ENCODE data around the gene UHRF1. TPM values are rescaled to one million over a fixed set of nuclear protein-coding genes. Genes with fewer than 3 reads are reported as not detected.
A peak's percentile ranks its signal among the peaks of the same experiment; 100 is the strongest.

UHRF1 gene

GRCh38 chr19:5000120-5000611, 90.9 kb downstream of the UHRF1 start:
- no peak overlapping the region for H3K9ac ChIP-seq (ENCODE audit: low read depth, low read length)
- H3K4me2 ChIP-seq (ENCODE audit: low read length), result no peak overlapping the region
- H3K27me3 ChIP-seq (ENCODE audit: control insufficient read depth, insufficient read depth, low read length), result no peaks in the 10 kb centered on the region
- peaks cover 10% of the 10 kb centered on the region for H3K36me3 ChIP-seq (ENCODE audit: insufficient read depth, low read length)
- peaks cover 12% of the 10 kb centered on the region for H3K4me1 ChIP-seq (ENCODE audit: control insufficient read depth, insufficient read depth, low read length)
- no peak overlapping the region for H3K4me3 ChIP-seq (ENCODE audit: low read length)
- no peaks in the 10 kb centered on the region for H3K9me3 ChIP-seq (replicated peaks; ENCODE audit: low read length)

- Histone ChIP-seq H3K9ac (ENCODE audit: low read depth, low read length) (no peak overlapping the region), H3K36me3 (ENCODE audit: insufficient read depth, low read length) (peaks cover 7% of the 10 kb centered on the region), H3K4me1 (ENCODE audit: control insufficient read depth, insufficient read depth, low read length) (peaks cover 12% of the 10 kb centered on the region), H3K4me3 (ENCODE audit: low read length) (no peak overlapping the region), H3K9me3 (replicated peaks; ENCODE audit: low read length) (no peaks in the 10 kb centered on the region), H3K27me3 (ENCODE audit: control insufficient read depth, insufficient read depth, low read length) (no peaks in the 10 kb centered on the region), H3K4me2 (ENCODE audit: low read length) (no peak overlapping the region)
Observed at GRCh38 chr19:5001615-5002014, 92.3 kb downstream of the UHRF1 start.

GRCh38 chr19:5002143-5002542, 92.8 kb downstream of the UHRF1 start:
- Histone ChIP-seq H3K27me3 (ENCODE audit: control insufficient read depth, insufficient read depth, low read length) (no peaks in the 10 kb centered on the region), H3K4me2 (ENCODE audit: low read length) (peak overlapping the region; percentile 71), H3K9ac (ENCODE audit: low read depth, low read length) (no peak overlapping the region), H3K4me3 (ENCODE audit: low read length) (no peak overlapping the region), H3K36me3 (ENCODE audit: insufficient read depth, low read length) (peaks cover 7% of the 10 kb centered on the region), H3K9me3 (replicated peaks; ENCODE audit: low read length) (no peaks in the 10 kb centered on the region), H3K4me1 (ENCODE audit: control insufficient read depth, insufficient read depth, low read length) (peaks cover 12% of the 10 kb centered on the region)

- Histone ChIP-seq H3K9ac (ENCODE audit: low read depth, low read length) (no peak overlapping the region), H3K36me3 (ENCODE audit: insufficient read depth, low read length) (no peaks in the 10 kb centered on the region), H3K9me3 (replicated peaks; ENCODE audit: low read length) (no peaks in the 10 kb centered on the region), H3K27me3 (ENCODE audit: control insufficient read depth, insufficient read depth, low read length) (no peaks in the 10 kb centered on the region), H3K4me1 (ENCODE audit: control insufficient read depth, insufficient read depth, low read length) (peaks cover 12% of the 10 kb centered on the region), H3K4me3 (ENCODE audit: low read length) (no peak overlapping the region), H3K4me2 (ENCODE audit: low read length) (no peak overlapping the region)
Observed at GRCh38 chr19:5003781-5004180, 94.5 kb downstream of the UHRF1 start.

GRCh38 chr19:5005096-5005495, 95.8 kb downstream of the UHRF1 start:
- no peaks in the 10 kb centered on the region for H3K27me3 ChIP-seq (ENCODE audit: control insufficient read depth, insufficient read depth, low read length)
- no peak overlapping the region for H3K9ac ChIP-seq (ENCODE audit: low read depth, low read length)
- no peaks in the 10 kb centered on the region for H3K9me3 ChIP-seq (replicated peaks; ENCODE audit: low read length)
- no peaks in the 10 kb centered on the region for H3K36me3 ChIP-seq (ENCODE audit: insufficient read depth, low read length)
- peaks cover 12% of the 10 kb centered on the region for H3K4me1 ChIP-seq (ENCODE audit: control insufficient read depth, insufficient read depth, low read length)
- H3K4me3 ChIP-seq (ENCODE audit: low read length), result no peak overlapping the region
- H3K4me2 ChIP-seq (ENCODE audit: low read length), result no peak overlapping the region

- Histone ChIP-seq H3K9me3 (replicated peaks; ENCODE audit: low read length) (no peaks in the 10 kb centered on the region), H3K4me1 (ENCODE audit: control insufficient read depth, insufficient read depth, low read length) (peaks cover 12% of the 10 kb centered on the region), H3K27me3 (ENCODE audit: control insufficient read depth, insufficient read depth, low read length) (no peaks in the 10 kb centered on the region), H3K4me2 (ENCODE audit: low read length) (no peak overlapping the region), H3K4me3 (ENCODE audit: low read length) (no peak overlapping the region), H3K9ac (ENCODE audit: low read depth, low read length) (no peak overlapping the region), H3K36me3 (ENCODE audit: insufficient read depth, low read length) (no peaks in the 10 kb centered on the region)
Observed at GRCh38 chr19:5006201-5006600, 96.9 kb downstream of the UHRF1 start.

- no peak overlapping the region for H3K4me3 ChIP-seq (ENCODE audit: low read length)
- H3K9me3 ChIP-seq (replicated peaks; ENCODE audit: low read length), result no peaks in the 10 kb centered on the region
- H3K4me2 ChIP-seq (ENCODE audit: low read length), result no peak overlapping the region
- H3K27me3 ChIP-seq (ENCODE audit: control insufficient read depth, insufficient read depth, low read length), result no peaks in the 10 kb centered on the region
- no peaks in the 10 kb centered on the region for H3K36me3 ChIP-seq (ENCODE audit: insufficient read depth, low read length)
- H3K4me1 ChIP-seq (ENCODE audit: control insufficient read depth, insufficient read depth, low read length), result peaks cover 9% of the 10 kb centered on the region
- no peak overlapping the region for H3K9ac ChIP-seq (ENCODE audit: low read depth, low read length)
Observed at GRCh38 chr19:5006821-5007220, 97.5 kb downstream of the UHRF1 start.

Small RNAs within 50 kb of the gene (small RNA-seq; reads per million reads assigned to genes)
- not detected for gene MIR4747

All from skeletal muscle satellite cell (primary cell).